Breast epithelium (tissue), 3 donors: ENCODE results near the gene DEFB108B.
"Not testable (repeated sequence)": the region's sequence is repeated elsewhere in the genome, so short reads cannot be mapped to it uniquely, and the experiment has no call there.

Source experiments
- POLR2A ChIP-seq: fragments of 450-650 bp; IDR thresholded peaks from one replicate; pipeline ENCODE4 v1.6.1; 2016; ENCODE audit warnings: antibody characterized with exemption, mild to moderate bottlenecking, moderate library complexity
- POLR2AphosphoS5 ChIP-seq, 3 donors: sonication (generic); formaldehyde crosslinking; IDR thresholded peaks; one replicate each; pipeline ENCODE4 v1.6.1; 2017; ENCODE audit warnings: antibody characterized with exemption in 3 of 3
- TF ChIP-seq, protein P1 (sequence below), 3 donors: fragments of 450-650 bp; IDR thresholded peaks; one replicate each; pipeline ENCODE4 v1.5.1; 2016 to 2017; ENCODE audit warnings: antibody characterized with exemption in 3 of 3, mild to moderate bottlenecking in 3 of 3, moderate library complexity in 3 of 3

DNA sequence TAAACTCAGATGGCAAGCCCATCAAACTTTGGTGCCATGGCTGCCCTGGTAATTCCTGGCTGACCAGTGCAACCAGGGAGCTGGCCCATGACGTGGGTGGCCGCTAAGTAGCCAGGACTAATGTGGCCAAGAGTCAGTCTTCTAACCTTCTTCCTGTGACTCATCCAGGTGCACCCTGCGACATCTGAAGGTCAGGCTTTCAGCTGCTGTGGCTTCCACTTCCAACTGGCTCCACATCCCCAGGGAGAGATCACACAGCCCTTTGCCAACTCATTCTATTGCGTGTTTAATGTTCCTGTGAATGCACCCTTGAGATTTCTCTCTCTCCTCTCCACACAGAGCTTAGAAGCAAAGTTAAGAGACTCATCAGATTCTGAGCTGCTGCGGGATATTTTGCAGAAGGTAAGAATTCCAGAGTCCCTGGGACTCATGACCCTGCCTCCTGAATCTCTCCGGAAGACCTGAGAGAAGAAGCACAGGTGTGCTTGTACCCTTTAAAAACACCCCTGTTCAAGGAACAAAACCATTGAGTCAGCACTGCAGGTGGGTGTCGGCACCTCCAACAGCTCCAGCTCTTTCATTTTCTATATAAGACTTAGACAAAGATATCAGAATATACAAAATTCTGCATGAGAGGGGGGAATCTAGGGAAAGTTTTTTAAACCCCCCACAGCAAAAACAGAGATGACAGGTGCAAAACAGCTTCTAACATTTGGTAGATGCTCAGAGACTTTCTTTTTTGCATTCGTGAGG is 43.4 kb upstream of the DEFB108B start:
- not testable (repeated sequence) for TF ChIP-seq POLR2A; POLR2AphosphoS5 (IDR thresholded peaks at IDR 0.05)
- TF ChIP-seq, protein P1, sequence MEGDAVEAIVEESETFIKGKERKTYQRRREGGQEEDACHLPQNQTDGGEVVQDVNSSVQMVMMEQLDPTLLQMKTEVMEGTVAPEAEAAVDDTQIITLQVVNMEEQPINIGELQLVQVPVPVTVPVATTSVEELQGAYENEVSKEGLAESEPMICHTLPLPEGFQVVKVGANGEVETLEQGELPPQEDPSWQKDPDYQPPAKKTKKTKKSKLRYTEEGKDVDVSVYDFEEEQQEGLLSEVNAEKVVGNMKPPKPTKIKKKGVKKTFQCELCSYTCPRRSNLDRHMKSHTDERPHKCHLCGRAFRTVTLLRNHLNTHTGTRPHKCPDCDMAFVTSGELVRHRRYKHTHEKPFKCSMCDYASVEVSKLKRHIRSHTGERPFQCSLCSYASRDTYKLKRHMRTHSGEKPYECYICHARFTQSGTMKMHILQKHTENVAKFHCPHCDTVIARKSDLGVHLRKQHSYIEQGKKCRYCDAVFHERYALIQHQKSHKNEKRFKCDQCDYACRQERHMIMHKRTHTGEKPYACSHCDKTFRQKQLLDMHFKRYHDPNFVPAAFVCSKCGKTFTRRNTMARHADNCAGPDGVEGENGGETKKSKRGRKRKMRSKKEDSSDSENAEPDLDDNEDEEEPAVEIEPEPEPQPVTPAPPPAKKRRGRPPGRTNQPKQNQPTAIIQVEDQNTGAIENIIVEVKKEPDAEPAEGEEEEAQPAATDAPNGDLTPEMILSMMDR (IDR thresholded peaks at IDR 0.05), result not testable (repeated sequence)
